Esophagus squamous epithelium (tissue), 4 donors: Measurements from ENCODE around the gene CA7.

ENCODE experiments used
- POLR2A ChIP-seq, 4 donors: fragments of 450-650 bp; IDR thresholded peaks; one replicate each; pipeline ENCODE4 v1.6.1; 2017; ENCODE audit warnings: antibody characterized with exemption in 4 of 4, mild to moderate bottlenecking in 4 of 4, moderate library complexity in 3 of 4
- TF ChIP-seq, protein P1 (sequence below), 6 experiments: fragments of 450-650 bp in 4 of 6; fragments of 200-600 bp in 2 of 6; sonication (generic) in 2 of 6; IDR thresholded peaks; one replicate each; pipeline ENCODE4 v1.5.1; 2016 to 2019; ENCODE audit warnings: antibody characterized with exemption in 6 of 6, mild to moderate bottlenecking in 4 of 6, moderate library complexity in 4 of 6

GRCh38 chr16:66901626-66902025, 57.4 kb downstream of the CA7 start:
- TF ChIP-seq, protein P1, sequence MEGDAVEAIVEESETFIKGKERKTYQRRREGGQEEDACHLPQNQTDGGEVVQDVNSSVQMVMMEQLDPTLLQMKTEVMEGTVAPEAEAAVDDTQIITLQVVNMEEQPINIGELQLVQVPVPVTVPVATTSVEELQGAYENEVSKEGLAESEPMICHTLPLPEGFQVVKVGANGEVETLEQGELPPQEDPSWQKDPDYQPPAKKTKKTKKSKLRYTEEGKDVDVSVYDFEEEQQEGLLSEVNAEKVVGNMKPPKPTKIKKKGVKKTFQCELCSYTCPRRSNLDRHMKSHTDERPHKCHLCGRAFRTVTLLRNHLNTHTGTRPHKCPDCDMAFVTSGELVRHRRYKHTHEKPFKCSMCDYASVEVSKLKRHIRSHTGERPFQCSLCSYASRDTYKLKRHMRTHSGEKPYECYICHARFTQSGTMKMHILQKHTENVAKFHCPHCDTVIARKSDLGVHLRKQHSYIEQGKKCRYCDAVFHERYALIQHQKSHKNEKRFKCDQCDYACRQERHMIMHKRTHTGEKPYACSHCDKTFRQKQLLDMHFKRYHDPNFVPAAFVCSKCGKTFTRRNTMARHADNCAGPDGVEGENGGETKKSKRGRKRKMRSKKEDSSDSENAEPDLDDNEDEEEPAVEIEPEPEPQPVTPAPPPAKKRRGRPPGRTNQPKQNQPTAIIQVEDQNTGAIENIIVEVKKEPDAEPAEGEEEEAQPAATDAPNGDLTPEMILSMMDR (IDR thresholded peaks at IDR 0.05) = no peak
- TF ChIP-seq POLR2A (IDR thresholded peaks at IDR 0.05) = no peak
